H9 (cell line): Measurements from ENCODE around the gene MB21D2. TPM values are rescaled to one million over a fixed set of nuclear protein-coding genes. Genes with fewer than 3 reads are reported as not detected.

Source experiments
- DNase-seq: peaks from one replicate; pipeline ENCODE4 v3.0.0-alpha.2; 2017
- H2AFZ ChIP-seq: one replicate; pipeline ENCODE4 v1.6.1; 2013; ENCODE audit warnings: mild to moderate bottlenecking, low read length, control low read depth, moderate library complexity
- H2AK5ac ChIP-seq: 2 replicates; pipeline ENCODE4 v1.6.1; 2013; ENCODE audit warnings: low read length, control low read depth, mixed read lengths; ENCODE audit not compliant: insufficient read length
- H2BK120ac ChIP-seq: one replicate; pipeline ENCODE4 v1.6.1; 2013; ENCODE audit warnings: low read depth, mild to moderate bottlenecking, low read length, control low read depth, inconsistent platforms; ENCODE audit not compliant: poor library complexity, severe bottlenecking
- H2BK12ac ChIP-seq: 2 replicates; pipeline ENCODE4 v1.6.1; 2013; ENCODE audit warnings: low read length, control low read depth, mixed read lengths, low read depth; ENCODE audit not compliant: insufficient read length
- H2BK15ac ChIP-seq: 2 replicates; pipeline ENCODE4 v1.6.1; 2013; ENCODE audit warnings: low read depth, low read length, control low read depth
- H2BK20ac ChIP-seq: one replicate; pipeline ENCODE4 v1.6.1; 2013; ENCODE audit warnings: low read depth, mild to moderate bottlenecking, low read length, control low read depth, inconsistent platforms; ENCODE audit not compliant: poor library complexity, severe bottlenecking
- H2BK5ac ChIP-seq: 2 replicates; pipeline ENCODE4 v1.6.1; 2013; ENCODE audit warnings: low read length, control low read depth, mixed read lengths; ENCODE audit not compliant: insufficient read length
- H3K14ac ChIP-seq: 2 replicates; pipeline ENCODE4 v1.6.1; 2013; ENCODE audit warnings: low read length, control low read depth; ENCODE audit not compliant: insufficient read depth
- H3K18ac ChIP-seq: 2 replicates; pipeline ENCODE4 v1.6.1; 2013; ENCODE audit warnings: low read depth, mild to moderate bottlenecking, mixed read lengths, low read length, control low read depth; ENCODE audit not compliant: insufficient read length
- H3K23ac ChIP-seq: 2 replicates; pipeline ENCODE4 v1.6.1; 2013; ENCODE audit warnings: low read length, control low read depth, mixed read lengths, low read depth; ENCODE audit not compliant: insufficient read length
- H3K23me2 ChIP-seq: 2 replicates; pipeline ENCODE4 v1.6.1; 2013; ENCODE audit warnings: low read depth, mild to moderate bottlenecking, mixed read lengths, low read length, control low read depth; ENCODE audit not compliant: insufficient read length, poor library complexity, severe bottlenecking
- H3K27ac ChIP-seq: 2 replicates; pipeline ENCODE4 v1.5.1; 2013; ENCODE audit warnings: low read length, control low read depth, mixed read lengths, low read depth; ENCODE audit not compliant: insufficient read length
- H3K27me3 ChIP-seq: 2 replicates; pipeline ENCODE4 v1.6.1; 2013; ENCODE audit warnings: low read length, control low read depth, inconsistent platforms; ENCODE audit not compliant: insufficient read depth
- H3K4ac ChIP-seq: 2 replicates; pipeline ENCODE4 v1.6.1; 2013; ENCODE audit warnings: low read depth, mild to moderate bottlenecking, control low read depth, inconsistent platforms, low read length, moderate library complexity
- H3K4me1 ChIP-seq: 2 replicates; pipeline ENCODE4 v1.6.1; 2013; ENCODE audit warnings: low read length, control low read depth, inconsistent platforms; ENCODE audit not compliant: insufficient read depth
- H3K4me2 ChIP-seq: 2 replicates; pipeline ENCODE4 v1.6.1; 2013; ENCODE audit warnings: low read length, control low read depth, mixed read lengths; ENCODE audit not compliant: insufficient read length, insufficient read depth
- H3K56ac ChIP-seq: 2 replicates; pipeline ENCODE4 v1.6.1; 2013; ENCODE audit warnings: low read depth, mild to moderate bottlenecking, mixed read lengths, low read length, control low read depth; ENCODE audit not compliant: insufficient read length
- H3K79me1 ChIP-seq: 2 replicates; pipeline ENCODE4 v1.6.1; 2013; ENCODE audit warnings: low read depth, mild to moderate bottlenecking, moderate library complexity, low read length, control low read depth, inconsistent platforms; ENCODE audit not compliant: insufficient read depth, poor library complexity, severe bottlenecking
- H3K79me2 ChIP-seq: 2 replicates; pipeline ENCODE4 v1.6.1; 2013; ENCODE audit warnings: low read length, control low read depth, inconsistent platforms; ENCODE audit not compliant: insufficient read depth
- H3K9ac ChIP-seq: 2 replicates; pipeline ENCODE4 v1.6.1; 2013; ENCODE audit warnings: low read length, control low read depth, mixed read lengths; ENCODE audit not compliant: insufficient read length; ENCODE audit errors: extremely low read depth
- H3K9me3 ChIP-seq: one replicate; pipeline ENCODE4 v1.6.1; 2013; ENCODE audit warnings: low read depth, low read length, inconsistent platforms; ENCODE audit not compliant: control insufficient read depth
- H3T11ph ChIP-seq: one replicate; pipeline ENCODE4 v1.6.1; 2013; ENCODE audit warnings: mild to moderate bottlenecking, low read length, control low read depth, inconsistent platforms
- H4K20me1 ChIP-seq: one replicate; pipeline ENCODE4 v1.6.1; 2013; ENCODE audit not compliant: control insufficient read depth, insufficient read length, insufficient read depth
- H4K5ac ChIP-seq: 2 replicates; pipeline ENCODE4 v1.6.1; 2013; ENCODE audit warnings: low read depth, mild to moderate bottlenecking, mixed read lengths, low read length, control low read depth; ENCODE audit not compliant: insufficient read length
- H4K8ac ChIP-seq: replicated peaks from 2 replicates; pipeline ENCODE4 v1.6.1; 2013; ENCODE audit warnings: low read length, control low read depth, mixed read lengths, low read depth; ENCODE audit not compliant: insufficient read length
- H4K91ac ChIP-seq: 2 replicates; pipeline ENCODE4 v1.6.1; 2013; ENCODE audit warnings: low read depth, mild to moderate bottlenecking, moderate library complexity, mixed read lengths, low read length, control low read depth; ENCODE audit not compliant: insufficient read length
- H3K27ac Mint-ChIP-seq, 3 experiments: 2 replicates in 2 of 3; 3 replicates in 1 of 3; pipeline ENCODE4 v1.8.0; 2020 to 2021; ENCODE audit warnings: mixed read lengths in 3 of 3, mild to moderate bottlenecking in 1 of 3, moderate library complexity in 1 of 3
- H3K27me3 Mint-ChIP-seq: 2 replicates; pipeline ENCODE4 v1.8.0; 2021; ENCODE audit warnings: low read depth, mild to moderate bottlenecking, moderate library complexity, mixed read lengths
- H3K36me3 Mint-ChIP-seq, 3 experiments: 2 replicates in 2 of 3; 3 replicates in 1 of 3; pipeline ENCODE4 v1.8.0; 2020 to 2021; ENCODE audit warnings: low read depth in 3 of 3, mixed read lengths in 3 of 3; ENCODE audit not compliant: insufficient read depth in 1 of 3
- H3K4me1 Mint-ChIP-seq, 2 experiments: 2 replicates each; pipeline ENCODE4 v1.8.0; 2020; ENCODE audit warnings: mixed read lengths in 2 of 2
- H3K4me3 Mint-ChIP-seq, 2 experiments: 2 replicates in 1 of 2; 3 replicates in 1 of 2; pipeline ENCODE4 v1.8.0; 2020 to 2021; ENCODE audit warnings: mild to moderate bottlenecking in 2 of 2, mixed read lengths in 2 of 2, moderate library complexity in 1 of 2
- H3K9me3 Mint-ChIP-seq, 2 experiments: 2 replicates in 1 of 2; 3 replicates in 1 of 2; pipeline ENCODE4 v1.8.0; 2020; ENCODE audit warnings: mild to moderate bottlenecking in 2 of 2, mixed read lengths in 2 of 2, moderate library complexity in 1 of 2
- WGBS: extraction: QIAGEN DNeasy Blood & Tissue Kit; methylation state at CpG from one replicate; pipeline ENCODE4 v1.1.7; 2013; ENCODE audit warnings: missing lambda C conversion rate, low lambda C conversion rate, mixed read lengths; ENCODE audit not compliant: insufficient read length; ENCODE audit errors: extremely low coverage; 5-methylcytosine and 5-hydroxymethylcytosine counted together
- total RNA-seq: library from RNA; stranded (reverse); gene quantifications from 2 replicates; pipeline ENCODE4 v1.2.1, GENCODE V29; 2021
- TF ChIP-seq, protein P1 (sequence below): fragments of 200-600 bp; sonication (generic); conservative IDR thresholded peaks from 3 replicates; pipeline ENCODE4 v1.8.0; 2021; ENCODE audit warnings: antibody characterized with exemption, mild to moderate bottlenecking

Gene MB21D2
- total RNA-seq, 1 experiment from 2014 or later = 19.1 TPM

DNA sequence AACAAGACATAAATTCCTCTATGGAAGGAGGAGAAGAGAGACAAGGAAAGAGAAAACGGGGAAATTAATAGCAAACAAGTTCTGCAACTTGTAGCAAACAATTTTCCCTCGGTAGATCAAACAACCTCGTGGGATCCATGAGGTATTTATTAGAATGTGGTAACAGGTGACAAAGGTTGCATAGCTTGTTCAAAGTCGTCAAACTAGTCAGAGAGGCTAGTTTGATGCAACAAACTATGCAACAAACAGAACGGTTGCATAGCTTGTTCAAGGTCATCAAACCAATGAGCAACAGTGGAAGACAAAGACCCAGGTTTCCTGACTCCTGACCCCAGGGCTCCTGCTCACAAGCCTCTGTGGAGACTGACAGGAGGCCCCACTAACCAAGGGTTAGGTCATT, 20.7 kb downstream of the MB21D2 start:
- Histone ChIP-seq H3K56ac (no peak overlapping the region), H2AFZ (no peak overlapping the region), H4K8ac (no peak overlapping the region), H2BK12ac (no peak overlapping the region), H2BK20ac (no peak overlapping the region), H2BK15ac (no peak overlapping the region), H3K27me3 (no peaks in the 10 kb centered on the region), H2BK5ac (no peak overlapping the region), H4K20me1 (no peaks in the 10 kb centered on the region), H3K23ac (no peak overlapping the region), H3K27ac (no peak overlapping the region), H3K9ac (no peak overlapping the region), H4K91ac (no peak overlapping the region), H3K4me1 (peaks cover 12% of the 10 kb centered on the region), H2BK120ac (no peak overlapping the region), H3K4me2 (no peak overlapping the region), H3T11ph (no peak overlapping the region), H3K14ac (no peak overlapping the region), H3K23me2 (no peaks in the 10 kb centered on the region), H3K9me3 (no peaks in the 10 kb centered on the region), H3K79me1 (peaks cover 2% of the 10 kb centered on the region), H3K79me2 (peaks cover 31% of the 10 kb centered on the region; the same call in 1 of the 2 replicates), H3K18ac (no peak overlapping the region), H2AK5ac (no peak overlapping the region), H3K4ac (no peak overlapping the region), H4K5ac (no peak overlapping the region)
- TF ChIP-seq, protein P1, sequence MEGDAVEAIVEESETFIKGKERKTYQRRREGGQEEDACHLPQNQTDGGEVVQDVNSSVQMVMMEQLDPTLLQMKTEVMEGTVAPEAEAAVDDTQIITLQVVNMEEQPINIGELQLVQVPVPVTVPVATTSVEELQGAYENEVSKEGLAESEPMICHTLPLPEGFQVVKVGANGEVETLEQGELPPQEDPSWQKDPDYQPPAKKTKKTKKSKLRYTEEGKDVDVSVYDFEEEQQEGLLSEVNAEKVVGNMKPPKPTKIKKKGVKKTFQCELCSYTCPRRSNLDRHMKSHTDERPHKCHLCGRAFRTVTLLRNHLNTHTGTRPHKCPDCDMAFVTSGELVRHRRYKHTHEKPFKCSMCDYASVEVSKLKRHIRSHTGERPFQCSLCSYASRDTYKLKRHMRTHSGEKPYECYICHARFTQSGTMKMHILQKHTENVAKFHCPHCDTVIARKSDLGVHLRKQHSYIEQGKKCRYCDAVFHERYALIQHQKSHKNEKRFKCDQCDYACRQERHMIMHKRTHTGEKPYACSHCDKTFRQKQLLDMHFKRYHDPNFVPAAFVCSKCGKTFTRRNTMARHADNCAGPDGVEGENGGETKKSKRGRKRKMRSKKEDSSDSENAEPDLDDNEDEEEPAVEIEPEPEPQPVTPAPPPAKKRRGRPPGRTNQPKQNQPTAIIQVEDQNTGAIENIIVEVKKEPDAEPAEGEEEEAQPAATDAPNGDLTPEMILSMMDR = no peak
- WGBS = no CpG with 5 or more reads among the region's 5 CpGs
- no peak overlapping the region for H3K27ac Mint-ChIP-seq
- no peak for DNase-seq
- H3K4me3 Mint-ChIP-seq = no peak overlapping the region
- H3K27me3 Mint-ChIP-seq = no peaks in the 10 kb centered on the region
- H3K36me3 Mint-ChIP-seq = peaks cover 0 to 4% (median 0%) of the 10 kb centered on the region in 3 experiments; a peak in 2 of 7 replicates
- peaks cover 43 to 49% of the 10 kb centered on the region in 2 experiments for H3K4me1 Mint-ChIP-seq
- H3K9me3 Mint-ChIP-seq = no peaks in the 10 kb centered on the region
